Left ventricle myocardium inferior (tissue), 1 donor: ENCODE measurements around the gene SIKE1. TPM values are rescaled to one million over a fixed set of nuclear protein-coding genes. Genes with fewer than 3 reads are reported as not detected.

Experiments
- DNase-seq: peaks from one replicate; pipeline ENCODE4 v3.0.0-alpha.2; 2020
- H3K27ac ChIP-seq: fragments of 200-600 bp; replicated peaks from 2 replicates; pipeline ENCODE4 v1.8.0; 2021
- H3K27me3 ChIP-seq: fragments of 200-600 bp; 2 replicates; pipeline ENCODE4 v1.8.0; 2021; ENCODE audit warnings: low read depth
- H3K36me3 ChIP-seq: fragments of 200-600 bp; 2 replicates; pipeline ENCODE4 v1.8.0; 2021
- H3K4me1 ChIP-seq: fragments of 200-600 bp; 2 replicates; pipeline ENCODE4 v1.8.0; 2021
- H3K4me3 ChIP-seq: fragments of 200-600 bp; 2 replicates; pipeline ENCODE4 v1.8.0; 2021; ENCODE audit warnings: mild to moderate bottlenecking, moderate library complexity
- H3K9me3 ChIP-seq: fragments of 200-600 bp; replicated peaks from 2 replicates; pipeline ENCODE4 v1.8.0; 2021
- intact Hi-C: fragments of 100-400 bp; cut with micrococcal nuclease; formaldehyde crosslinking; loops from one replicate; pipeline ENCODE4 v1.11.0; 2022
- total RNA-seq: library from RNA; stranded (reverse); fragmentation: NEBNext Ultra II Directional; extraction: Animal tissue kit (Norgen Biotek cat#: 25700); gene quantifications from one replicate; pipeline ENCODE4 v1.2.1, GENCODE V29; 2021
- TF ChIP-seq, protein P1 (sequence below): fragments of 200-600 bp; IDR thresholded peaks from 2 replicates; pipeline ENCODE4 v1.8.0; 2021; ENCODE audit warnings: antibody characterized with exemption, mild to moderate bottlenecking, borderline replicate concordance
- donor health status: DM: no; HTN: yes; CAD: no; lungs with severe emphysema.

The SIKE1 gene
- total RNA-seq, 1 donor from 2014 or later, result 26.0 TPM

DNA sequence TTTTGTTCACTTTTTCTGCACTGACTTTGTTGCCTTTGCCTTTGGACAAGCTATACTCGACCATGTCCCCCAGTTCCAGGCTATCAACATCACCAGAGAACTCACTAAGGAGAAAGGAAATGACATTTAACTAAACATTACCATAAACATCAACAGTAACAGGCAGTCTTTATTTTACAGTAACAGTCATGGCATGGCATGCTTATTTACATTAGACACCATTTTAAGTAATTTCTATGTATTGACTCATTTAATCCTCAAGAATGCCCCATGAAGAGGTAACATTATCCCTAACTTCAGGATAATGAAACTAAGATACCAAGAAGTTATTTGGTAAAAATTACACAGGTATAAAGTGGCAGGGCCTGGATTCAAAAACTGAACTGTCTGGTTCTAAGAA lies 55.3 kb downstream of the SIKE1 start:
- peaks cover 100% of the 10 kb centered on the region for H3K36me3 ChIP-seq
- H3K4me1 ChIP-seq, result peaks cover 42% of the 10 kb centered on the region
- no peak overlapping the region for H3K27ac ChIP-seq
- no peaks in the 10 kb centered on the region for H3K27me3 ChIP-seq
- no peak for DNase-seq
- intact Hi-C loops, result no loop called here
- TF ChIP-seq, protein P1, sequence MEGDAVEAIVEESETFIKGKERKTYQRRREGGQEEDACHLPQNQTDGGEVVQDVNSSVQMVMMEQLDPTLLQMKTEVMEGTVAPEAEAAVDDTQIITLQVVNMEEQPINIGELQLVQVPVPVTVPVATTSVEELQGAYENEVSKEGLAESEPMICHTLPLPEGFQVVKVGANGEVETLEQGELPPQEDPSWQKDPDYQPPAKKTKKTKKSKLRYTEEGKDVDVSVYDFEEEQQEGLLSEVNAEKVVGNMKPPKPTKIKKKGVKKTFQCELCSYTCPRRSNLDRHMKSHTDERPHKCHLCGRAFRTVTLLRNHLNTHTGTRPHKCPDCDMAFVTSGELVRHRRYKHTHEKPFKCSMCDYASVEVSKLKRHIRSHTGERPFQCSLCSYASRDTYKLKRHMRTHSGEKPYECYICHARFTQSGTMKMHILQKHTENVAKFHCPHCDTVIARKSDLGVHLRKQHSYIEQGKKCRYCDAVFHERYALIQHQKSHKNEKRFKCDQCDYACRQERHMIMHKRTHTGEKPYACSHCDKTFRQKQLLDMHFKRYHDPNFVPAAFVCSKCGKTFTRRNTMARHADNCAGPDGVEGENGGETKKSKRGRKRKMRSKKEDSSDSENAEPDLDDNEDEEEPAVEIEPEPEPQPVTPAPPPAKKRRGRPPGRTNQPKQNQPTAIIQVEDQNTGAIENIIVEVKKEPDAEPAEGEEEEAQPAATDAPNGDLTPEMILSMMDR, result no peak
- no peaks in the 10 kb centered on the region for H3K9me3 ChIP-seq
- H3K4me3 ChIP-seq, result no peak overlapping the region

DNA sequence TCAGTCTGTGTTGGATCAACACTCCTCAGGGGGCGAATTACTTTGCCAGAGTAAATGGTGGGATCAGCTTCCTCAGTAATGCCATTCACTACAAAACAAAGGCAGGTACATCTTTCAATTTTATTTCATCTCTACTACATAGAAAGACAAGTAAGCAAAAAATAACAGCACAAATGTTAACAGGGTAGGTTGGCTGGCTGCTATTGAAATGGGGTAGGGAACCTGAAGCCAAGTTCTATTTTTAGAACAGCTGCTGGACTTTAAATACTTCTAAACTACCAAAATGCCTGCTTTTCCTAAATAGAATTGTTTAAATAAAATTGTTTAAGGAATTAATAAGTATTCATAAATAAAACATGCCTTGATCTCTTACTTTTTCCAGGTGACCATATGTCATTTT lies 56.6 kb downstream of the SIKE1 start:
- Histone ChIP-seq H3K27ac (peak overlapping the region; percentile 27), H3K27me3 (no peaks in the 10 kb centered on the region), H3K4me3 (no peak overlapping the region), H3K36me3 (peaks cover 100% of the 10 kb centered on the region), H3K9me3 (no peaks in the 10 kb centered on the region), H3K4me1 (peaks cover 33% of the 10 kb centered on the region)
- no peak for DNase-seq
- intact Hi-C loops, result no loop called here
- TF ChIP-seq, protein P1, result no peak

DNA sequence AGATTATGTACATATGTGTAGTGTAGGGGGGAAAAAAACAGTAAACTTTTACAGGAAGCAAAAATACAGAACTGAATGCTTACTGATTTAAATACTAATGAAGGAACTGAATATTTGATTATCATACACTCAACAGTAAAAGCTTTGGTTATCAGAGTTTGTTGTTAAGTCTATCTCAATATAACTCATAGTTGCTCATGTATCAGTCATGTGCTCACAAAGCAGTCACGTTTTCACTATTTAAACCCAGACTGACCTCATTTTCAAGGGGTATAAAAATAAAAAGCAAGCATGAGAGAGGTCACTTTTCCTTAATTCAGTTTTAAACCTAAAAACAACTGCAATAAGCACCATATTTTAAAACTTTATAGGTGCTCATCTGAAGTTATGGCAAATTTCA lies 57.0 kb downstream of the SIKE1 start:
- H3K27ac ChIP-seq, result peak overlapping the region; percentile 27
- no peak for DNase-seq

DNA sequence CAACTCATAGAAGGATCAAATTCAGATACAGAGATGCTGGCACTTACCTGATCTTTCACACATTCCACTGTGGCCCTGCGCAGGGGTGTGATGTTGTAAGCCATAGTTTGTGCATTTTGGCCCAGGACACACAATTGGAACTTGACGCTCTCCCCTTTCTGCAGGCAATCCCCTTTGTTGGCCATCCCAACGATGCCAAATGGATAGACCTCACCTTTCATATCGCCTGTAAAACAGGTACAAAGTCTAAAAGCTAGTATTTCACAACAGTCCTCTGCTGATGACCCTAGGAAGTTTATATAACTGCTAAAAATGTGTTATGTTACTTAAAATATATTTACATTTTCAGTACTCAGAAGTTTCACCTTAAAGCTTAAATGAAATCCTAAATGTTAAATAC lies 60.0 kb downstream of the SIKE1 start:
- peaks cover 84% of the 10 kb centered on the region for H3K36me3 ChIP-seq
- TF ChIP-seq, protein P1, result no peak
- DNase-seq, result no peak
- intact Hi-C loops, result no loop called here
- no peak overlapping the region for H3K27ac ChIP-seq
- H3K4me1 ChIP-seq, result peaks cover 39% of the 10 kb centered on the region
- H3K27me3 ChIP-seq, result no peaks in the 10 kb centered on the region
- no peaks in the 10 kb centered on the region for H3K9me3 ChIP-seq
- no peak overlapping the region for H3K4me3 ChIP-seq

More for the DNA sequence above, 57.0 kb downstream of the SIKE1 start:
- Histone ChIP-seq H3K4me1 (peaks cover 28% of the 10 kb centered on the region), H3K9me3 (no peaks in the 10 kb centered on the region), H3K36me3 (peaks cover 100% of the 10 kb centered on the region), H3K27me3 (no peaks in the 10 kb centered on the region), H3K4me3 (no peak overlapping the region)
- TF ChIP-seq, protein P1, result no peak
- intact Hi-C loops, result no loop called here

Other genes with a start within 250 kb of the SIKE1 start
- 32.9 TPM for gene BCAS2, start 199.1 kb downstream of the SIKE1 start, total RNA-seq
- 3.2 TPM for gene DENND2C, start 110.6 kb downstream of the SIKE1 start, total RNA-seq
- gene AMPD1, start 85.1 kb downstream of the SIKE1 start, total RNA-seq, result not detected
- 7.6 TPM for gene NRAS, start 63.9 kb downstream of the SIKE1 start, total RNA-seq
- gene CSDE1, start 22.7 kb downstream of the SIKE1 start, total RNA-seq, result 910 TPM
- not detected for gene SYCP1, start 74.2 kb upstream of the SIKE1 start, total RNA-seq
- gene TSHB, start 249.1 kb upstream of the SIKE1 start, total RNA-seq, result not detected